ENCODE data around the gene STX3.

Gene STX3

DNA sequence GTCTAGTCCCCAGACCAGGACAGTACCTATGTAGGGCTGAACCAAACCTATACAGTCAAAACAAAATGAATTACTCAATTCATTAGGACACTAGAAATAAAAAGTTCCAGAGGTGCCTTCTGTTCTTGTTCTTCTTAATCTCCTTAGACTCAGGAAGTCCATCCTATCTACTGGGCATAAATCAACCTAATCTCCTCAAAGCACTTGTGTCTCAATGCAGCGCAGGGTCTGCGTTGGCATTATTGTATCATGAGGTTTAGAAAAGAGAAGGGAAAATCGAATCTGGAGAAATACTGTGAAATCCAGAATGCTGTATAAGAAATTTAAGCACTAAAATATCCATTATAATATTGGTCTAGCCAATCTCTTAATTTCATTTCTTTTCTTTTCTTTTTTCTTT, 39.1 kb upstream of the STX3 start:
- TF ChIP-seq, protein P1, sequence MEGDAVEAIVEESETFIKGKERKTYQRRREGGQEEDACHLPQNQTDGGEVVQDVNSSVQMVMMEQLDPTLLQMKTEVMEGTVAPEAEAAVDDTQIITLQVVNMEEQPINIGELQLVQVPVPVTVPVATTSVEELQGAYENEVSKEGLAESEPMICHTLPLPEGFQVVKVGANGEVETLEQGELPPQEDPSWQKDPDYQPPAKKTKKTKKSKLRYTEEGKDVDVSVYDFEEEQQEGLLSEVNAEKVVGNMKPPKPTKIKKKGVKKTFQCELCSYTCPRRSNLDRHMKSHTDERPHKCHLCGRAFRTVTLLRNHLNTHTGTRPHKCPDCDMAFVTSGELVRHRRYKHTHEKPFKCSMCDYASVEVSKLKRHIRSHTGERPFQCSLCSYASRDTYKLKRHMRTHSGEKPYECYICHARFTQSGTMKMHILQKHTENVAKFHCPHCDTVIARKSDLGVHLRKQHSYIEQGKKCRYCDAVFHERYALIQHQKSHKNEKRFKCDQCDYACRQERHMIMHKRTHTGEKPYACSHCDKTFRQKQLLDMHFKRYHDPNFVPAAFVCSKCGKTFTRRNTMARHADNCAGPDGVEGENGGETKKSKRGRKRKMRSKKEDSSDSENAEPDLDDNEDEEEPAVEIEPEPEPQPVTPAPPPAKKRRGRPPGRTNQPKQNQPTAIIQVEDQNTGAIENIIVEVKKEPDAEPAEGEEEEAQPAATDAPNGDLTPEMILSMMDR (IDR thresholded peaks at IDR 0.05; ENCODE audit: control insufficient read depth, extremely low read depth, insufficient read depth), result no peak
- DNase-seq (ENCODE audit: low read depth), result no peak
- no peak overlapping the region for H3K4me3 ChIP-seq (ENCODE audit: low read depth, low read length)

DNA sequence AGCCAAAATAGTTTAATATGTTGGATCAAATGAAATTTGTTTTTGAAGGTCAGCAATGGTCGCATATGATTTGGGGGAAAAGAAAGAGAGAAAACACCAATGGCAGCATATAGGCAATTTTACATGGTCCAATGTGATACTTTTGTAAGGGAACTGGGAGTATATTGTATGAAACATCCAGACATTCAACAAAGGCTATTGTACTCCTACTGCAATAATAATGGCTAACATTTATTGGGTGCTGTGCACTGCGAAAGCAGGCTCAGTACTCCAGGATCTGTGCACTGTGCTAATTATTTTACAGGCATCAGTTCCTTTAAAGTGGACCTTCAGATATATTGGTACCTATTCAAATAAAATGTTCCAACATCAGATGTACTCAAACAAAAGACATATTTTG, 35.6 kb upstream of the STX3 start:
- TF ChIP-seq, protein P1 (IDR thresholded peaks at IDR 0.05; ENCODE audit: control insufficient read depth, extremely low read depth, insufficient read depth), result no peak
- DNase-seq (ENCODE audit: low read depth), result no peak
- no peak overlapping the region for H3K4me3 ChIP-seq (ENCODE audit: low read depth, low read length)

DNA sequence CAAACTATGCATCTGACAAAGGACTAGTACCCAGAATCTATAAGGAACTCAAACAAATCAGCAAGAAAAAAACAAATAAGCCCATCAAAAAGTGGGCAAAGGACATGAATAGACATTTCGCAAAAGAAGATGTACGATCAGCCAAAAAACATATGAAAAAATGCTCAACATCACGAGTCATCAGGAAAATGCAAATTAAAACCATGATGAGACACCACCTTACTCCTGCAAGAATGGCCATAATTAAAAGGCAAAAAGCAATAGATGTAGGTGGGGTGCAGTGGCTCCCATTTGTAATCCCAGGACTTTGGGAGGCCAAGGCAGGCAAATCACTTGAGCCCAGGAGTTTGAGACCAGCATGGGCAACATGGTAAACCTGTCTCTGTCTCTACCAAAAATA, 31.1 kb upstream of the STX3 start:
- no peak overlapping the region for H3K4me3 ChIP-seq (ENCODE audit: low read depth, low read length)
- TF ChIP-seq, protein P1 (IDR thresholded peaks at IDR 0.05; ENCODE audit: control insufficient read depth, extremely low read depth, insufficient read depth), result no peak
- DNase-seq (ENCODE audit: low read depth), result no peak

DNA sequence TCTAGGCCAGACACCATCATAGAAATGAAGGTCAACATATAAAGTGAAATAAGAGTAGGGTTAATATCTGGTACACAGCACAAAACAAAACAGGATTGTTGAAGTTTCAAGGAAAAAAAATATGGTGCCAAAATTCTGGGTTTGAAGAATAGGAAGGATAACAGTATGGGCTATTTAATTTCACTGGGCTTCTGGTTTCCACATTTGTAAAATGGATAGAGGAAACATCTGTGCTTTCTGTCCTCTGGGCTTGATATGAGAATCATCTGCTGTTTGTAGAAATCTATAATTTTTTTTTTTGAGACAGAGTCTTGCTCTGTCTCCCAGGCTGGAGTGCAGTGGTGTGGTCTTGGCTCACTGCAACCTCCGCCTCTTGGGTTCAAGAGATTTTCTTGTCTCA, 27.8 kb upstream of the STX3 start:
- H3K4me3 ChIP-seq (ENCODE audit: low read depth, low read length), result no peak overlapping the region
- DNase-seq (ENCODE audit: low read depth), result no peak
- TF ChIP-seq, protein P1 (IDR thresholded peaks at IDR 0.05; ENCODE audit: control insufficient read depth, extremely low read depth, insufficient read depth), result no peak

DNA sequence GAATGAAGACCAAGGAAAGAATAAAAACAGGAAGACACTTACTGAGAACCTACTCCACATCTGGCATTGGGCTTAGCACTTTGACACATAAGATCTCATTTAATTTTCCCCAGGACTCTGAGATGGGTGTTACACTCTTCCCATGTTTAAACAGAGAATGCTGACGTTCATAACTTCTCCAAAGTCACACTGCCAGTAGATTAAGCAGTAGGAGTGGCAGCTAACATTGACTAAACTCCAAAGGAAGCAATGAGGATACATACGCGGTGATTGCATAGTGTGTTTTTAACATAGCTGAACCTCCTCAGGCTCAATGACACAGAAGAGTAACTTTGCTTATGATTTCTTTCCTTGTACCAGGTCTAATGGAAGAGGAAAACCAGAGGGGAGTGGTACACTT, 27.0 kb upstream of the STX3 start:
- no peak overlapping the region for H3K4me3 ChIP-seq (ENCODE audit: low read depth, low read length)
- TF ChIP-seq, protein P1 (IDR thresholded peaks at IDR 0.05; ENCODE audit: control insufficient read depth, extremely low read depth, insufficient read depth), result no peak
- DNase-seq (ENCODE audit: low read depth), result no peak

DNA sequence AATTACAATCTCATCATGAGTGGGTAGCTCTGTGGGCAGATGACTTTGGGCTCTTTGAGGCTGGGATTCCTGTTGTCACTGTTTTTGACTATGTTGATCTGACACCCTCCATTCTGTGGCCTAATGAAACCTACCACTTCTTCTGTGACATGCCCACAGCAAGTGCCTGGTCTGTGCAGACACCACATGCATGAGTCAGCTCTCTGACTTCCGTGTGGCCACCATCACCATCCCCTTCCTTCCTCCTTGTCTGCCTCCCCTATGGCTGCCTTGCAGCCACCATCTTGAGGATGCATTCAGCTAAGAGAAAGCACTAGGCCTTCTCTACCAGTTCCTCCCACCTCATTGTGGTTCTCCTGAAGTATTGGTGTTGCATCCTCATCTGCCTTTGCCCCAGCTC, 26.3 kb upstream of the STX3 start:
- TF ChIP-seq, protein P1 (IDR thresholded peaks at IDR 0.05; ENCODE audit: control insufficient read depth, extremely low read depth, insufficient read depth), result no peak
- DNase-seq (ENCODE audit: low read depth), result no peak
- no peak overlapping the region for H3K4me3 ChIP-seq (ENCODE audit: low read depth, low read length)

DNA sequence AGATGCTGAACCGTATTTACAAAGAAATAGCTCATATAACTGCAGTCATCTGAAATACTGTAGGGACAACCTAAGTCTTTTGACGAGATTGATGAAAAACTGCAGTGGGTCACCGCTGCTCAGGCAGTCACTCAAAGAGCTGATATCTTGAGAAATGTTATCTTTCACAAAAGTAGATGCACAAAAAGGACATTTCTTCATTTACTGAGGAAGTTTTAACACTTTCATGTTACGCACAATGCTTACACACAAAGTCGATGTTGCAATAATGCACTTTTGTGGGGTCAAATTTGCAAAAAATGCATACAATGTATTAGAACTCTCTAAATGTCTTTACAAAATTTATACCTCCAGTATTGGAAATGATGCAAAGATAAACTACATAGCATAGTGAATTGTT, 25.3 kb upstream of the STX3 start:
- TF ChIP-seq, protein P1 (IDR thresholded peaks at IDR 0.05; ENCODE audit: control insufficient read depth, extremely low read depth, insufficient read depth), result no peak
- no peak for DNase-seq (ENCODE audit: low read depth)
- no peak overlapping the region for H3K4me3 ChIP-seq (ENCODE audit: low read depth, low read length)
